RPMI7951 (cell line): ENCODE measurements around the gene UBAP1L. TPM values are rescaled to one million over a fixed set of nuclear protein-coding genes. Genes with fewer than 3 reads are reported as not detected.
A peak's percentile ranks its signal among the peaks of the same experiment; 100 is the strongest.
"Not testable (repeated sequence)": the region's sequence is repeated elsewhere in the genome, so short reads cannot be mapped to it uniquely, and the experiment has no call there.

Experiments
- DNase-seq: peaks from one replicate; pipeline ENCODE4 v3.0.0-alpha.2; 2012; ENCODE audit warnings: low read depth
- total RNA-seq: library from RNA; depleted of rRNA; stranded (reverse); fragments of >200 nt; shearing (Covaris generic); gene quantifications from 2 replicates; pipeline ENCODE4 v1.2.3, GENCODE V29; 2014; rRNA removed

UBAP1L gene
- total RNA-seq, result 0.12 and 0.39 TPM in 2 replicates

DNA sequence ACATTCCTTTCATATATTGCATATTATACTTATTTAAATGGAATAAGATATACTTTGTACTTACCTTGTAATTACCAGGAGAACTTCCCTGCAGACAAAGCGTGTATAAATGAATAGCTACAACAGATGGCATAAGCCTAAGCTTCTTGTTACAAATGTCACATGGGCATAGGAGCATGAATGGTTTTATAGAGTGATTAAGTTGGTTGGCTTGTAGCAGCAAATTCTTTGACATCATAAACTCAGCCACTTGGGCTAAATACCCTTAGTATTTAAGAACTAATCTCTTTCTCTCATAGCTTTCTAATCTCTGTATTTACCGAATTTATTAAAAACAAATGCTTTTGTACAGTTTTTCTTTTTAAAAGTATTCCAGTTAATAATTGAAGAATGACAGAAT lies at the start of gene UBAP1L:
TSS of gene UBAP1L (minus strand) at position 115 of the 400 bp plus-strand sequence. CDS start 8,985 bp downstream, outside the sequence.
- no peak for DNase-seq

DNA sequence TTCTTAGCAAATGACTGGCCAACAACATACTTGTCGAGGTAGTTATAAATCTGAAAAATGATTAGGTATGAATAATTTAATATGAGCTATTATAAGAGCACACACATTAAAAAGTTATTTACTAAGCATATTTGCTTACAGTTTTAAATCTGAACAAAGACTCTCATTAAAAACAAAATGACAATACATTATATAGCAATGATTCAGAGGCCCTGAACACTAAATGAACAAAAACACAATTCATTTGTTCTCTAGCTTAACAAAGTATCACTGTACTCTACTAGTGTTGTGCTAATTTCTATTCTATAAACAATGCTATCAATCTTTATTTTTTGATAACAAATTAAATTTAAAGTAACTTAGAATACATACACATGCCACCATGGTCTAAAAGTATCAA lies 49.1 kb upstream of the UBAP1L start:
- no peak for DNase-seq

DNA sequence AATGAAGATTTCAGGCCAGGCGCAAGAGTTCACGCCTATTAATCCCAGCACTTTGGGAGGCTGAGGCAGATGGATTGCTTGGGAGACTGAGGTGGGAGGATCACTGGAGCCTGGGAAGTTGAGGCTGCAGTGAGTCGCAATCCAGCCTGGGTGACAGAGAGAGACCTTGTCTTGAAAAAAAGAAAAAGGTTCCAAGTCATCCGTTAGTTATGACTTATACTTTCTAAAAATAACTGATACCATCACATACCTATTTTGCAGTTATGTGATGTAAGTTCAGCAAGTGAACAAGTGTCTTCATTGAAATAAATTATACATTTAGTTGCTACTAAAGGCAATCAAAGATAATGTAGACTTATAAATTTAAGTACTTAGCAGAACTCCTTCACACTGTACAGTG lies 48.0 kb upstream of the UBAP1L start:
- no peak for DNase-seq

DNA sequence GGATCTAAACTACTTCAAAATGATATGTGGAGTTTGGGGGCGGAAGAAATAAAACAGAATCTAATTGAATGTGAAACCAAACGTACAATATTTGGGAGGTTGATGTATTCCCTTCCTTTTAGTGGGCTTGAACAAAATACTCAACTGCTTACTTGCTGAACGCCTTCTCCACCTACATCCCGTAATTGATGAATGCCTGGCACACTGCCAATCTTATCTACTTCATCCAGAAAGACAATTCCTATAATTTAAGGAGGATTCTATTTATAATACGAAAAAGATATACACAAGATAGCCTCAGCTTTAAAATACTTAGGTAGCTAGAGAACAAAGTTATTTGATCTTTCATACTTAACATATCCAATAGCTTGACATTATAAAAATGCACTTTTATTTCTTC lies 41.7 kb upstream of the UBAP1L start:
- no peak for DNase-seq

DNA sequence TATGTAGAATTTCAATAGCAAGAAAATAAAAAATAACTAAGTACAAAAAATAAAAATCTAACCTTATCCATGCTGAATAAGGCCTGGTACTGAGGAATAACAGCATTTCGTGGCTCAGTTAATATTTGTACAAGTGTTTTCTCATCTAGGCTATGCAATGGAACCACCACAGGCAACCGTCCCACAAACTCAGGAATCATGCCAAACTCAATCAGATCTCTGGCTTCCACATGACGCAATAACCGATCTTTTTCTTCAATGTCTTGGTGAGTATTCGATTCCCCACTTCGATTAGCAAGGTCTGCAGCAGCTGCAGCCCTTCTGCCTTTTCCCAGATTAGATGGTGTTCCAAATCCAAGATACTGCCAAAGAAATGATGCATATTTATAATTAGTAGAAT lies 39.7 kb upstream of the UBAP1L start:
- DNase-seq, result no peak

DNA sequence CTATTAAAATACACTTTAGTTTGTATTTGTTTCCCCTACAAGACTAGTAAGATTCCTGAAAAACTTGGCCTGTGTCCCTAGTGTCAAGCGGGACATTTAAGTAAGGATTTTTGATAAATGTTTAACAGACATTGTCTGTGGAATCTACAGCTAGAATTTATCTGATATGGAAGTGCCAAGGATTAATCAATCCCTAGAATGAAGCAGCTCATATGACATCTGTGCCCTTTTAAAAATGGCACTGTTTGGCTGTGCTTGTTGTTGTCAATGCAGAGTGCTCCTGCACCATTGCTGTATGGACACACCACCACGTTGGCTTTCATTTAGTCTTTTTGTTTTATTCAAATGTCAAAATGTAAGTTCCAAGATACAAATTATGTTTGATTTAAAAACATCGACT lies 32.9 kb upstream of the UBAP1L start:
- DNase-seq, result no peak

DNA sequence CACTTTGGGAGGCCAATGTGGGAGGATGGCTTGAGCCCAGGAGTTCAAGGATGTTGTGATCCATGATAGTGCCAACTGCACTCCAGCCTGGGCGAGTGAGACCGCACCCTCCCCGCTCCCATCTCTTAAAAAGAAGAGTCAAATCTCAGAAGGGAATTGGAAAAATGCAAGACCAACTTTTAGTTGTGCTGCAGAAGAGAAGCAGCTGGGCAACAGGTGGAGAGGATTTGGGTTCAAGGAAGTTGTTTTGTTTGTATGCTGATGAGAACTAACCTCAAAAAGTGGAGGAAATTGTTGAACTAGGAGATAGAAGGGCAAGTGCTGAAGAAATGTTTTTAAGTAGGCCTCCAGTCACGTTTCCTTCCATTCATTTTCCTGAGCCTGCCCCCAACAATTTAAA lies 31.4 kb upstream of the UBAP1L start:
- no peak for DNase-seq

DNA sequence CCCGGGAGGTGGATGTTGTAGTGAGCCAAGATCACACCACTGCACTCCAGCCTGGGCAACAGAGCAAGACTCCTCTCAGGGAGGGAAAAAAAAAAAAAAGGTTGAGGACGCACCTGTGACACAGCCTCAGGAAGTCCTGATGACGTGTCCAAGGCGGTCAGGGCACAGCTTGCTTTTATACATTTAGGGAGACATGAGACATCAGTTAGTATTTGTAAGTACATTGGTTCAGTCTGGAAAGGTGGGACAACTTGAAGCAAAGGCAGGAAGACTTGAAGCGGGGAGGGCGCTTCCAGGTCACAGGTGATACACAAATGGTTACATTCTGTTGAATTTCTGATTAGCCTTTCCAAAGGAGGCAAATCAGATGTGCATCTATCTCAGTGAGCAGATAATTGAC lies 23.6 kb upstream of the UBAP1L start:
- not testable (repeated sequence) for DNase-seq

DNA sequence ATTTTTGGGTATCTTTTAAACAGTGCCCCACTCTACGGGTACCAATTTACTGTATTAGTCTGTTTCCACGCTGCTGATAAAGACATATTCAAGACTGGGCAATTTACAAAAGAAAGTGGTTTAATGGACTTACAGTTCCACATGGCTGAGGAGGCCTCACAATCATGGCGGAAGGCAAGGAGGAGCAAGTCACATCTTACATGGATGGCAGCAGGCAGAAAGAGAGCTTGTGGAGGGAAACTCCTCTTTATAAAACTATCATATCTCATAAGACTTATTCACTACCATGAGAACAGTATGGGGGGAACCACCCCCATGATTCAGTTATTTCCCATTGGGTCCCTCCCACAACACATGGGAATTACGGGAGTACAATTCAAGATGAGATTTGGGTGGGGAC lies 22.9 kb upstream of the UBAP1L start:
- not testable (repeated sequence) for DNase-seq

DNA sequence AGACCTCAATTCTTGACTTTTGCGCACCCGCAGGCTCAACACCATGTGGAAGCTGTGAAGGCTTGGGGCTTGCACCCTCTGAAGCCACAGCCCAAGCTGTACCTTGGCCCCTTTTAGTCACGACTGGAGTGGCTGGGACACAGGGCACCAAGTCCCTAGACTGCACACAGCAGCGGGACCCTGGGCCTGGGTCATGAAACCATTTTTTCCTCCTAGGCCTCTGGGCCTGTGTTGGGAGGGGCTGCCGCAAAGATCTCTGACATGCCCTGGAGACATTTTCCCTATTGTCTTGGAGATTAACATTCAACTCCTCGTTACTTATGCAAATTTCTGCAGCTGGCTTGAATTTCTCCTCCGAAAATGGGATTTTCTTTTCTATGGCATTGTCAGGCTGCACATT lies 22.1 kb upstream of the UBAP1L start:
- not testable (repeated sequence) for DNase-seq

DNA sequence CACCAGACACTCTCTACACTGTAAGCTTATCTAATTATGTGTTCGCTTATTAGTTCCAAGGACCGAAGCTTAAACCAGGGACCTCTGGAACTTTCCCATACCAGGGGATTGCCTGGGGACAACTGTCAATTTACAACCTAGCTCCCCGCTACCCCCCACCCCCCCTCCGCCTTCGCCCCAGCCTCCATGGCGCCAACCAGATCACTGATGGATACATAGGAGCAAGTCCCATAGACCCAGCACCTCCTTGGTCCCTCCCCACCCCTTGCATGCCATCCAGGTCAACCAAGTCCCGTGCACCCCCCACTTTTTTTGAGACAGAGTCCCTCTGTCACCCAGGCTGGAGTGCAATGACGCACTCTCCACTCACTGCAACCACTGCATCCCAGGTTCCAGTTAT lies 19.5 kb upstream of the UBAP1L start:
- no peak for DNase-seq

DNA sequence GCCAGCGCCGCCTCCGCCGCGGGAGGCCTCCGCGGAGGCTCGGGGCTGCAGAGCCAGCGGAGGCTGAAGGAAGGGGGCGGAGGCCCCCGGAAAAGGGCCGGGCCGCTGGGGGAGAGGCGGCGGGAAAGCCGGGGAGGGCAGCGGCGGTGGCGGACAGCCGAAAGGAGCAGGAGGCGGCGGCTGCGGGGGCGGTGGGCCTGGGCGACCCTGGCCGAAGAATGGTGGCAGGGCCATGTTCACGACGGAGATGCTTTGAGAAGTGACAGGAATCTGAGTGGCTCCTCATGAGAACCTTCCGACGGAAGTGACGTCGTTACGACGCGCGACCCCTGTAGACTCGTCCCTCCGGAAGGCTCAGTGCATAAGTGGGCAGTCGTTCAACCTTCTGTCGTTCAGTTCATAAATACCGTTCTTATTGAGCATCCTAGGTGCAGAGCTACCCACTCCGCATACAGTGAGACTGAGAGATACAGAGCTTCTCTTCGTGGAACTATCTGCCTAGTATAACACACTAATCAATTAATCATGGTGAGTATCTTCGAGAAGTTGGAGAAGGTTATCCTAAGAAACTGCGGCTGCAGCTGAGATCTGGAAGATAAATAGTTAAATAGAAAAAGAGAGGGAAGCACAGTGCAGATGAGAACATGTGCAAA lies 18.7 kb upstream of the UBAP1L start, which contains the start of gene PDCD7:
TSS of gene PDCD7 (minus strand) at position 261 of the 653 bp plus-strand sequence. CDS start at position 234, 27 bp downstream.
- DNase-seq, result peak; percentile 93

DNA sequence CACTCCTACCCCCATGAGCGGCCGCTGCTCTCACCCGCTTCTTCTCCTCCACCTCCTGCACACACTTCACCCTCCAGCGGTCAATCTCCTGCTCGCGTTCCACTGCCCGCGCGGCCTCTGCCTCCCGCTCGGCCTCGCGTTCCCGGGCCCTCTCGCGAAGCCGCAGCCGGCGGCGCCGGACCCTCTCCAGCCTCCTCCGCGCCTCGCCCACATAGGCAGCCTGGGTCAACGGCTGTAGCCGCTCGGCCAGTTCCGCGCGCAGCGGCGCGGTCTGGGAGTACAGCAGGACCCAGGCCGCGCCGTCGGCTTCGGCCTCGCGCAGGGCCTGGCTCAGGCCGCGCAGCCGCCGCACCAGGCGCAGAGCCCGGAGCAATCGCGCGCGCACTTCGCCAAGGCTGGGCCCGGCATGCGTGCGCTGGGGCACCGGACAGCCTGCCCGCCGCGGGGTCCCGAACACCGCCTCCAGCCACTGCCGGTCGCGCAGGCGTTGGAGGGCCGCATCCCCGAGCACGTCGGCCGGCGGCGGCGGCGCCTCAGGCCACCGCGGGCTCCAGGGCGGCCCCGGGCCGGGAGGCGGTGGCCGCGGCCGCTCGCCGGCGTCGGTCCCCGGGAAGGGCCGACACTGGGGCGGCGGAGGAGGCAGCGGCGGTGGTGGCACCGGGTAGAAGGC lies 18.0 kb upstream of the UBAP1L start:
- peak; percentile 65 for DNase-seq

DNA sequence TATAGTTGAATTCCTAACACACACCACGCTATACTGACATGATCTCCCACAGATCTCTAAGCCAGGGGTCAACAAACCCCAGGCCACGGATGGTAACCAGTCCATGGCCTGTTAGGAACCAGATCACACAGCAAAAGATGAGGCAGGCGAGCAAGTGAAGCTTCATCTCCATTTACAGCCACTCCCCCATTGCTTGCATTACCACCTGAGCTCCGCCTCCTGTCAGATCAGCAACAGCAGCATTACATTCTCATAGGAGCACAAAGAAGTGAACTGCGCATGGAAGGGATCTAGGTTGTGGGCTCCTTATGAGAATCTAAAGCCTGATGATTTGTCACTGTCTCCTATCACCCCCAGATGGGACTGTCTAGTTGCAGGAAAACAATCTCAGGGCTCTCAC lies 15.9 kb upstream of the UBAP1L start:
- DNase-seq, result no peak

DNA sequence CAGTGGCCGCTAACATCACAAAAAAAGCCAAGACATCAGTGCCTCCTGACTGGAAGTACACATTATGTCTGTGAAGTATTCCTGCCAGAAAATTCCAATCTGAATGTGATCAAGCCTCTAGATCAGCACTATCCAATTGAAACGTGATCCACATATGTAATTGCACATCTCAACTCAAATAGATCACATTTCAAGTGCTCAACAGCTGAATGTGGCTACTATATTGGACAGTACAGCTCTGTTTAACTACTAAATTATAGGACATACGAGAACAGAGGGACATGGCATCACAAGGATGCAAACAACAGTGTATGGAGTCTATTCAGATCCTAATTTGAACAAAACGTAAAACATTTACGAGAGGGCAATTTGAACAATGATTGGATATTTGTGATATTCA lies 542 bp upstream of the UBAP1L start:
- DNase-seq, result no peak

DNA sequence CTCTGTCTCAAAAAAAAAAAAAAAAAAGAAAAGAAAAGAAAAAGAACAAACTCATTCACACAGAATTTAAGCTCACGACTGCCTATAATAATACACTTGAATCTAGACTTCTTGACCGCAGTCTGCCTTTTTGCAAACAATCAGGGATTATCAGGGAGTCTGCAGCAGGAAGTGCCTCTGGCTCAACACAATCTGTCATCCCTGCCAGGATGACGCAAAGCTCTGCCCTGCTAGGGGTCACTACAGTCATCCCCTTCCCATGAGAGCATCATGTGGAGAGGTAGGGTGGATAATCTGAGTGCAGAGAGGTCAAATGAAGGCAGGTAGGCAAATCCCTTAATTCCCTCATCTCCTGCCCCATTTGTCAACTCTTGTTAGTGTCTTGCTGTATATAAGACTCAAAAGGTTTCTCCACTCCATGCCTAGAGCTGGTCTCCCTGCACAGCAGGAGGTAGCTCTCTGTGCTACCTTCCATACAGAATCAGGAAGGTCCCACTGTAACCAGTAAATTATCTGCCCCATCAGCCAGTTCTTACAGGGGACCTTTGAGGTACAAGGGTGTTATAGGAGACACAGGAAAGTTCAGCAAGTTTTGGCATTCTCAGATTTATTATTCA lies 4.2 kb downstream of the UBAP1L start:
- peak; percentile 51 for DNase-seq

DNA sequence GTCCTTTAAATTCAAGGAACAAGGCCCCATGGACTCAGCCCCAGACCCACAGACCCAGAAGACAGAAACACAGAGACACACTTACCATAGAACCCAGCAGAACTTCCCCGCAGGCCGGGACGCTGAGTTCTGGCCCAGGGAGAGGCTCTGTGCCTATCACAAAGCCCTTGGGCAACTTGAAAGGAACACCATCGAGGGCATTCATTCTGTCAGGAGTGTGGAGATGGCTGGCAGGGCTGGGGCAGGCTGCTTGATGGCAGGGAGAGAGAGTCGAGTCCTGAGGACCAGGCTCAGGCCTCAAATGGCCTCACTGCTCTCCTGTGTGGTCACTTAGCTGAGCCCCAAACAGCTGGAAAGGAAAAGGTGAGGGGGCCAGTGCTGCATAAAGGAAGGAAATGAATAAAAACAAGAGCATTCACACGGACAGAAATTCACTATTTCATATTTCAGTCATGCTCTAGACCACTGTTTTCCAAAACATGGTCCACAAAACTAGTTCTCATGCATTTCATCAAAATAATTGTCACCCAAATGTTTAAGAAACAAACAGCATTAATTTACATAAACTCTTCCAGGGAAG lies 8.9 kb downstream of the UBAP1L start:
- DNase-seq, result no peak

DNA sequence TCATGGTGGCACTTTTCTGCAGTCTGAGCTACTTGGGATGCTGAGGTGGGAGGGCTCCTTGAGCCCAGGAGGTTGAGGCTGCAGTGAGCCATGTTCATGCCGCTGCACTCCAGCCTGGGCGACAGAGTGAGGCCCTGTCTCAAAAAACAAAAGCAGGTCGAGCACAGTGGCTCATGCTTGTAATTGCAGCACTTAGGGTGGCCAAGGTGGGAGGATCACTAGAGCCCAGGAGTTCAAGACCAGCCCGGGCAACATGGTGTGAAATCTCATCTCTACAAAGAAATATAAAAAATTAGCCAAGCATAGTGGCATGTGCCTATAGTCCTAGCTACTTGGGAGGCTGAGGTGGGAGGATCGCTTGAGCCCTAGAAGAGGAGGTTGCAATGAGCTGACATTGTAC lies 10.0 kb downstream of the UBAP1L start:
- no peak for DNase-seq

DNA sequence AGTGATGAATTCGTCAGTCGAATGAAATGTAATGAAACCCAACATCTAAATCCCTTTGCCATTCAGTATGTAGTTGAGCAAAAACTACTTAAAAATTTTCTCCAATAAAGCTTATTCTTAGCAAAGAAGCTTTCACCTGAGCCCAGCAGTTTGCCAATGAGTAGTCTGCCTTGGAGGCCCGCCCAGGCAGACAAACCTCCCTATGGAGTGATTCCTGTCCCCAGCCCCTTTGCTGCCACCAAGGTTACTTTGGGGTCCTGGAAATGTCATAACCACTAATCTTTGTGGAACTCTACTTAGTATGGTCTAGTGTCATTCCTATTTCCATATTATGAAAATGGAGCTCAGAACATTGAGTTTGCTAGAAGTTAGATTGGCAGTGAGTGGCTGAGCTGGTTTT lies 12.1 kb downstream of the UBAP1L start:
- no peak for DNase-seq

DNA sequence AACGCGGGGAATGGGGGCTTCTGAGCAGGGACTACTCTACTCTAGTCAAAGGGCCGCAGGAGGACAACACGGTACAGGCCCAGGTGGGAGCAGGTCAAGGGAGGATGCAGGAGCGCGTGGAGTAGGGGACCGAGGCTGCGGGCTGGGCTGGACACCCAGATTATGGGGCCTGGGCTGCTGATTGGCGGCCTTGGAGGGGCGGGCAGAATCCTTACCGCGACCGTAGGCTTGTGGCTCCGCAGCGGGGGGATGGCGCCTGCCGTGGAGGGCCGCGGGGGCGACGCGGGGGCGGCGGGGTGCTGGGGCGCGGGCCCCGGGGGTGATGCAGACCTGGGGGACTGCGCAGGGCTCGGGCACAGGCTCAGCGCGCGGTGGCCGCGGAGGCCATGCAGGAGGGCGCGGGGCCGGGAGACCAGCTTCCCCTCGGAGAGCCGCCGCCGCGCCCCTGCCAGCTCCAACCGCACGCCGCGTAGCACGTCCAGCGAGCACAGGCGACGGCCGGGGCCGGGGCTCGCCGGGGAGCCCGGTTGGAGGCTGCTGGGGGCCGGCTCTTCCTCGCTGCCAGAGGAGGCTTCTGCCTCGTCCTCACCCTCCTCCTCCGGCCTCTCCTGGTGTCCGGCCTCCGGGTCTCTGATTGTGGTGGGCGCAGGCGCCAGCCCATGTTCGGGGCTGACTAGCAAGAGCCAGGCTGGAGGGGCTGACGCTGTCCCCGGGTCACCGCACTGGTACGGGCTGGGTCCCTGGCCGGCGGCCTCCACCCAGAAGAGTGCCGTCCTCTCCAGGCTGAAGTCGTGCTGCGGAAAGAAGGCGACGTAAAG lies 12.9 kb downstream of the UBAP1L start:
- DNase-seq, result no peak

DNA sequence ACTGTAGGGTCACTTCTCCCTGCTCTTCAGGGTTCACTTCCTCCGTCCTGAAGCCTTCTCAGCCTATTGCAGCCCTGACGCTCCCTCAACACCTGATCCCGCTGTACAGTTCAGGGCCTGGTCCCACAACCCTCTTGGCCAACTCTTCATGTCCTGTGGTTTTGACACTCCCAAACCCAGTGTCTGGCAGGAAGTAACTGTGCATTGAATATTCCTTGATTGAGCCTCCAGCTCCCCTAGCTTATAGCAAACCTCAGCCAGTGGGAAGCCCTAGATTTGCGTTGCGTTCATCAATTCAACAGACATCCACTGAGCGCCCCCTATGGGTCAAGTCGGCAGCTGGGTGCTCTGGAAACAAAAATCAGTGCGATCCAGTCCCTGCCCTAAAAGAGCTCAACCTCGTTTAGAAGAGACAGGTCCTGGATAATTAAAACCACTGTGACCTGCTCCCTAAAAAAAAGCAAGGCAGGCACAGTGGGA lies 13.5 kb downstream of the UBAP1L start:
- peak; percentile 24 for DNase-seq

DNA sequence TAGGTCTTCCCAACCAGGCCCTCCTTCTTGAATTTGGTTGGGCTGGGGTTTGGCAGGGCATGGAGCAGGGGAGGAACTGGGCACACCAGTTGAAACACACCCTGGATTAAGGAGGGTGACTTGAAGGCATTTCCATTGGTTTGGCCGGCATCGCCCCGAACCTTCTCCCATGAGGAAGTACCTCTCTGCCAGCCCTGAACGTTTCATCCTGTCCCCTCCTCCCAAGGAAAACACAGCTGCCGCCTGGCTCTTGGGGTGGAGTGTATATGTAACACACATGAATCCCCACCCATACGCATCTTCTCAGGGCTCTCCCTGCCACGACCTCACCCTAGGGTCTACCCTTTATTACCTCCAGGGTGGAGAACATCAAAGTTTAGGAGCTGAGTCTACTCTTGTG lies 14.6 kb downstream of the UBAP1L start:
- DNase-seq, result no peak
